Subcutaneous abdominal adipose tissue (tissue), 5 donors: ENCODE results near the gene SGIP1.
A peak's percentile ranks its signal among the peaks of the same experiment; 100 is the strongest.

Source experiments
- H3K27ac ChIP-seq: one replicate; pipeline ENCODE4 v1.7.0; 2013; ENCODE audit warnings: low read depth, mild to moderate bottlenecking, inconsistent platforms, low read length, moderate library complexity
- H3K27me3 ChIP-seq, 5 donors: one replicate each; pipeline ENCODE4 v1.7.0; 2013; ENCODE audit warnings: low read length in 5 of 5, inconsistent platforms in 1 of 5; ENCODE audit not compliant: control insufficient read depth in 5 of 5, insufficient read depth in 4 of 5
- H3K36me3 ChIP-seq, 5 donors: one replicate each; pipeline ENCODE4 v1.7.0; 2013; ENCODE audit warnings: low read length in 5 of 5; ENCODE audit not compliant: control insufficient read depth in 5 of 5, insufficient read depth in 5 of 5
- H3K4me1 ChIP-seq, 5 donors: one replicate each; pipeline ENCODE4 v1.7.0; 2013; ENCODE audit warnings: low read length in 5 of 5, mild to moderate bottlenecking in 3 of 5, moderate library complexity in 1 of 5; ENCODE audit not compliant: control insufficient read depth in 5 of 5, insufficient read depth in 5 of 5
- H3K4me3 ChIP-seq, 5 donors: one replicate each; pipeline ENCODE4 v1.7.0; 2013; ENCODE audit warnings: low read length in 5 of 5, low read depth in 1 of 5
- H3K9ac ChIP-seq, 5 donors: one replicate each; pipeline ENCODE4 v1.7.0; 2013; ENCODE audit warnings: low read length in 5 of 5, mild to moderate bottlenecking in 4 of 5, moderate library complexity in 3 of 5
- H3K9me3 ChIP-seq, 5 donors: one replicate each; pipeline ENCODE4 v1.7.0; 2013; ENCODE audit warnings: low read length in 5 of 5; ENCODE audit not compliant: control insufficient read depth in 5 of 5
- donor health status: healthy.
- donor health status: healthy.
- donor health status: healthy.
- donor health status: healthy.
- donor health status: healthy.

Gene SGIP1, protein sequence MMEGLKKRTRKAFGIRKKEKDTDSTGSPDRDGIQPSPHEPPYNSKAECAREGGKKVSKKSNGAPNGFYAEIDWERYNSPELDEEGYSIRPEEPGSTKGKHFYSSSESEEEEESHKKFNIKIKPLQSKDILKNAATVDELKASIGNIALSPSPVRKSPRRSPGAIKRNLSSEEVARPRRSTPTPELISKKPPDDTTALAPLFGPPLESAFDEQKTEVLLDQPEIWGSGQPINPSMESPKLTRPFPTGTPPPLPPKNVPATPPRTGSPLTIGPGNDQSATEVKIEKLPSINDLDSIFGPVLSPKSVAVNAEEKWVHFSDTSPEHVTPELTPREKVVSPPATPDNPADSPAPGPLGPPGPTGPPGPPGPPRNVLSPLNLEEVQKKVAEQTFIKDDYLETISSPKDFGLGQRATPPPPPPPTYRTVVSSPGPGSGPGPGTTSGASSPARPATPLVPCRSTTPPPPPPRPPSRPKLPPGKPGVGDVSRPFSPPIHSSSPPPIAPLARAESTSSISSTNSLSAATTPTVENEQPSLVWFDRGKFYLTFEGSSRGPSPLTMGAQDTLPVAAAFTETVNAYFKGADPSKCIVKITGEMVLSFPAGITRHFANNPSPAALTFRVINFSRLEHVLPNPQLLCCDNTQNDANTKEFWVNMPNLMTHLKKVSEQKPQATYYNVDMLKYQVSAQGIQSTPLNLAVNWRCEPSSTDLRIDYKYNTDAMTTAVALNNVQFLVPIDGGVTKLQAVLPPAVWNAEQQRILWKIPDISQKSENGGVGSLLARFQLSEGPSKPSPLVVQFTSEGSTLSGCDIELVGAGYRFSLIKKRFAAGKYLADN

DNA sequence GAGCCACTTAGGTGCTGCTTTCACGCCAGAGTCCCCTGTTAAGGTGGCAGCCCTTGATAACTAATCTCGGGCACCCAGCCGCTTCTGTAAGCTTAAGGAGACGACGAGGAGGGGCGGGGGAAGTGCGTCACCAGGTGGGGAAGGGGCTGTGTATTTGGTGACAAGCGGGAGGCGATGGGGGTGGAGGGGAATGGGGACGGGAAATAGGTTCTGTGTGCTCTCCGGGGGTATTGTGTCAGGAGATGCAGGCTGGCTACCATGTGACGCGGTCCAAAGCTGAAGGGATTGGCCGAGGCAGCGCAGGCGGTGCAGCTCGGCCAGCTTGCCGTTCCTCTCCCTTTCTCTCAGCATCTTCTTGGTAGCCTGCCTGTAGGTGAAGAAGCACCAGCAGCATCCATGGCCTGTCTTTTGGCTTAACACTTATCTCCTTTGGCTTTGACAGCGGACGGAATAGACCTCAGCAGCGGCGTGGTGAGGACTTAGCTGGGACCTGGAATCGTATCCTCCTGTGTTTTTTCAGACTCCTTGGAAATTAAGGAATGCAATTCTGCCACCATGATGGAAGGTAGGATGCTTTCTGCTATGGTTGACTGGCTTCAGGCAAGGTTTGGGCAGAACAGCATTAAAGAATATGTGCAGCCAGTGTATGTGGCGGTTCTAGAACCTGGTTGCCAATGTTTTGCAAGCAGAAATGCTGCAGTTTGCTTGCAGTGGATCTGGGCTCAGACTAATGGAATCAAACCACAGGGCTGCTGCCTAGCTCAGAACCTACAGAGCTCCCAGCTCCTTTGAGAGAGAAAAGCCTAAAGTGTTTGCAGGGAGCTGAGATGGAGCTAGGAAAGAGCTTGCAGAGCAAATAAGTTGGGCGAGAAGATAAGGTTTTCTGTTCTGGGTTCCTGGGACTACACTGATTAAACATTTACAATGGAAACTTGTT is at the start of gene SGIP1:
Gene SGIP1, plus strand, starts transcription at position 350 of the 937 bp plus-strand sequence. Its CDS starts 206 bp downstream, at position 556.
- peaks cover 0 to 17% (median 16%) of the 10 kb centered on the region in 5 donors for H3K4me1 ChIP-seq
- H3K27ac ChIP-seq: peak within 1 kb of the TSS; percentile 20
- H3K4me3 ChIP-seq: peak within 1 kb of the TSS; percentile 35 to 66 (median 60)
- peak within 1 kb of the TSS in 4 of 5 donors; percentile 13 to 48 (median 30) for H3K9ac ChIP-seq
- H3K36me3 ChIP-seq: no peaks in the 10 kb centered on the region
- peaks cover 5 to 15% (median 10%) of the 10 kb centered on the region in 5 donors for H3K27me3 ChIP-seq
- H3K9me3 ChIP-seq: no peaks in the 10 kb centered on the region

DNA sequence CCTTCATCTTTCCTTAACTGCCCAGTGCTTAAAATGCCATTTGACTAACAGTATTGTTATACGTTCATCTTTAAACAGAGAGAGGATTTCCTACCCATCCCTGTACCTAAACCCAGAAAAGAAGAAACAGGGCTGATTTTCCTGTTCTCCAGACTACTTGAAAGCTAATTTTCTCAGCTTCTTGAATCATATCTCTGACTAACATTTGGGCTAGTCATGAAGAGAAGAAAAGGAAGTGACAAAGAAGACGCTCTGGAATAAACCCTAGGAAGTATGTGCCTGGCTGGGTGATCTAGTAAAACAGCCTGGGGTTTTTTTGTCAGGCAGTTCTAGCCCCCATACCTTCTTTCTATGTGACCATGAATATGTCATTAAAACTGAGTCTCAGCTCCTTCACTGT is 44.8 kb upstream of the SGIP1 start:
- Histone ChIP-seq H3K36me3 (no peaks in the 10 kb centered on the region), H3K9ac (no peak overlapping the region), H3K9me3 (no peaks in the 10 kb centered on the region), H3K4me1 (no peaks in the 10 kb centered on the region), H3K27me3 (no peaks in the 10 kb centered on the region), H3K4me3 (no peak overlapping the region), H3K27ac (no peak overlapping the region)

DNA sequence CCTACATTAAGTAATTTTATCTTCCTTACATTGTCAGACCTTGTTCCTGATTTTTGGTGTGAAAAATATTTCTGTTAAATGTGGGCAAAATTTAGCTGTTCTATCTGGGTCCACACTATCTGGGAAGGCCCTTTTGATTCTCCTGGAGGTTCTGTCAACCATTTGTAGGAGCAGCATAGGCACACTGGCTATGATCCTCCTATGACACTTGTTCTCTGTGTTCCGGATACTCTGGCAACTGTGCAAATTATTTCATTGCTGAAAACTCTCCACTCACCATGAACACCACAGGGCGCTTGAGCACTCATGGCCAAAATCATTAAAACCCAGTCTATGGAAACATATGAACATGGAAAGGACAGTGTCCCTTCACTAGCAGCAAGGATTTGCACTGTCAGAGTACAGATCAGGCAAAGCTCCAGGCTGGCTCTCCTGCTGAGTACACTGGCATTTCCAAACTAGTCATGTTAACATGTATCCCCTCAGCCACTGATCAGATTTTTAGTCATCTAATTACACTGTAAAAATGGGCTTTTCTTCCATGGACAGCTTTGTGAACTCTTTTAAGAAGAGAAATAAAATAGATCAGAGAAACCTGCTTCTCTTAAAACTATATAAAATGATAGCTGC is 43.9 kb upstream of the SGIP1 start:
- H3K9me3 ChIP-seq: no peaks in the 10 kb centered on the region
- no peaks in the 10 kb centered on the region for H3K27me3 ChIP-seq
- H3K36me3 ChIP-seq: no peaks in the 10 kb centered on the region
- no peaks in the 10 kb centered on the region for H3K4me1 ChIP-seq
- no peak overlapping the region for H3K27ac ChIP-seq
- no peak overlapping the region for H3K4me3 ChIP-seq
- H3K9ac ChIP-seq: no peak overlapping the region

DNA sequence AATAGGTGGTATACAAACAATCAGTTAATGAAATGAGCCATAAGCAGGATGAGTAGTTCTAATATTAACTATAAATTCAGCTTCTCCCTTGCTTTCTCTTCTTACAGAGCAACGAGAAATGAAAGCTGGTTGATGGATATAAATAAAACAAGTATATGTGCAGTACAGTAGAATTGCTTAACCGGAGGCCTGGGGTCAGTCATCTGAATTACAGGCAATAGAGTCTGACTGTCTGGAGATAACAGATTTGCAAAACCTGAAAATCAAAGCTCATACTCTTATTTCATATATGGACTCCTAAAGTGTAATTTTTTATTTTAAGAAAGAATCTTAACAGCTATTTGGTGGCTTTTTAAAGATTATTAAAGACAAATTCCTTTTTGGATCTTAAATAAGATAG is 43.1 kb upstream of the SGIP1 start:
- Histone ChIP-seq H3K36me3 (no peaks in the 10 kb centered on the region), H3K4me1 (no peaks in the 10 kb centered on the region), H3K9me3 (no peaks in the 10 kb centered on the region), H3K9ac (no peak overlapping the region), H3K27ac (no peak overlapping the region), H3K27me3 (no peaks in the 10 kb centered on the region), H3K4me3 (no peak overlapping the region)

DNA sequence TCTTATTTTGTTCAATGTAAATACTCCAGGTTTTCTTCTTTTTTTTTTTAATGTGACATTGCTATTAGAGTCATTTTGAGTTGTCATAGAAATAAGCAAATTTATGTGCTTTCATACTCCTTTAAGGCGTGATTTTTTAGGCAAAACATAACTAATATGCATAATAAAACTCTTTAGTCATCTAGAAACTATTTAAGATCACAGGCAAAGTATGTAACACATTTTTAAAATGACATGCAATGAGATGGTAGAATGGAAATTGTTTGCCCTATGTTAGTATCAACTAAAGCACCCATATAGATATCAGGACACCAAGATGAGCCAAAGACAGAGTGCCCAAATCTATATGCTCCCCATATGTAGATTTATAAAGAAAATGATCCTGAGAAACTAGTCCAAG is 41.5 kb upstream of the SGIP1 start:
- no peak overlapping the region for H3K27ac ChIP-seq
- H3K9me3 ChIP-seq: no peaks in the 10 kb centered on the region
- no peak overlapping the region for H3K4me3 ChIP-seq

DNA sequence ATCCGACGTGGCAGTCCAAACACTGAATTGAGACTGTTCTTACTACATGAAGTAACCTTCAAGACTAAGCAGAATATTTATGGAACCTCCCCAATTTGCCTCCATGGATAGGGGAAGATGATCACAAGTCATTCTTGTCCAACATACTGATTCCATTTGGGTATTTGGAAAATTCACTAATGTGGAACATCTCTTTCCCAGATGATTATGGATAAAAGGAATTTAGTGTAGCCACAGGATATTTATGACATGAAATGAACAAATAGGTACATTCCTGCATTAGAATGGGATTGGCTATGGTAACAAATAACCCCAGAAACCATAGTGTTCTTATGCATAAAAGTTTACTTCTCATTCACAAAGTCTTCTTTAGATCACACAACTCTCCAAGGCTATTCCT is 40.2 kb upstream of the SGIP1 start:
- H3K4me3 ChIP-seq: no peak overlapping the region
- no peaks in the 10 kb centered on the region for H3K36me3 ChIP-seq
- no peak overlapping the region for H3K9ac ChIP-seq
- no peaks in the 10 kb centered on the region for H3K27me3 ChIP-seq
- no peak overlapping the region for H3K27ac ChIP-seq
- no peaks in the 10 kb centered on the region for H3K9me3 ChIP-seq
- H3K4me1 ChIP-seq: no peaks in the 10 kb centered on the region

More for the DNA sequence above, 41.5 kb upstream of the SGIP1 start:
- no peaks in the 10 kb centered on the region for H3K27me3 ChIP-seq
- H3K9ac ChIP-seq: no peak overlapping the region
- no peaks in the 10 kb centered on the region for H3K36me3 ChIP-seq
- H3K4me1 ChIP-seq: no peaks in the 10 kb centered on the region

DNA sequence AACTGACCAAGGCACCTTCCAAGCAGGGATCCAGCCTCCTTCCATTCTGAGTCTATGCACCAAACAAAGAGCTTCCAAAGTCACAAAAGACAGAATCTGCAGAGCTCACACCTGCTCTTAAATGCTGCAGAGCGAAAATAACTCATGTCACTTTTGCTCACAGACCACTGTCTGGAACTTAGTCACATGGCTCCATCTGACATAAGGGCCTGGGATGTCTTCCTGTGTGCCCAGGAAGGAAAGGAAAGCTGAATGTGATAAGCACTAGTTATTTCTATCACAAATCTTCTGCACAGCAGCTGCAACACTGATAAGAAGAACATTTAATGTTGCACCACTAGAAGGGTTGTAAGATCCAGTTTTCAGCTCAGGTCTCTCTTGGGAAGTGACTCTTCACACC is 39.5 kb upstream of the SGIP1 start:
- Histone ChIP-seq H3K9me3 (no peaks in the 10 kb centered on the region), H3K27ac (no peak overlapping the region), H3K9ac (no peak overlapping the region)

DNA sequence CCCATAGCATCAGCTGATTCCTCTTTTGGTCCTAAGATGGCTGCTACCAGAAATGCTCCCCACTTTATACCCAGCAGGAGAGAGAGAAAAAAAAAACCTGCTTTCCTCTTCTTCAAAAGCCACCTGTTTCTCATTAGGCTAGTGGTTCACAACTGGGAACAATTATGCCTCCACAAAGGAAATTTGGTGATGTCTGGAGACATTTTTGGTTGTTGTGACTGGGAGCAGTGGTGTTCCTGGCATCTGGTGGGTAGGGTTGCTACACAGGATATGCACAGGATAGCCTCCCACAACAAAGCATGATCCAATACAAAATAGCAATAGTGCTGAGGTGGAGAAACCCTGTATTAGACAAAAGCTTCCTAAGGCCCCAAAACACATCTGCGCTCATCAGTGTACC is 38.5 kb upstream of the SGIP1 start:
- Histone ChIP-seq H3K36me3 (no peaks in the 10 kb centered on the region), H3K27ac (no peak overlapping the region), H3K4me3 (no peak overlapping the region), H3K27me3 (peaks cover 0 to 2% (median 0%) of the 10 kb centered on the region in 5 donors), H3K4me1 (no peaks in the 10 kb centered on the region), H3K9me3 (no peaks in the 10 kb centered on the region), H3K9ac (no peak overlapping the region)

More for the DNA sequence above, 39.5 kb upstream of the SGIP1 start:
- H3K4me1 ChIP-seq: no peaks in the 10 kb centered on the region
- H3K36me3 ChIP-seq: no peaks in the 10 kb centered on the region
- peaks cover 0 to 2% (median 0%) of the 10 kb centered on the region in 5 donors for H3K27me3 ChIP-seq
- H3K4me3 ChIP-seq: no peak overlapping the region

DNA sequence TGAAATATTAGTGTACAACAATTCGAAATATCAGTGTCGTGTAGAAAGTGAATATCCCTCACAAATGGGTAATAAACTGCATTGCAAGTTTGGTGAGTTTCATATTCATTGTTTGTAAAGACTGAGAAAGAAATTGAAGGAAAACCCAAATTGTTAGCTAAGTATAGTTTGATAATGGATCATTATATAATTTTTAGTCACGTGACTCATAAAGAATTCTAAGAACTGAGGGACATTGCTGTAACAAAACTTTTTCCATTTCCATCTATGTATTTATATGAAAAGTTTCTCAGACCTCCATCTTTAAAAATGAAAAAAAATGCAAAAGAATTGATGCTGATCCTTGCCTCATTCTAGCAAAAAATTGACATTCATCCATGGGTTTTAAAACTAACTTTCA is 36.0 kb upstream of the SGIP1 start:
- Histone ChIP-seq H3K4me3 (no peak overlapping the region), H3K27ac (no peak overlapping the region), H3K4me1 (no peaks in the 10 kb centered on the region), H3K36me3 (no peaks in the 10 kb centered on the region), H3K27me3 (peaks cover 0 to 2% (median 0%) of the 10 kb centered on the region in 5 donors), H3K9me3 (no peaks in the 10 kb centered on the region), H3K9ac (no peak overlapping the region)
